ENCODE measurements around the gene SNAP47.

DNA sequence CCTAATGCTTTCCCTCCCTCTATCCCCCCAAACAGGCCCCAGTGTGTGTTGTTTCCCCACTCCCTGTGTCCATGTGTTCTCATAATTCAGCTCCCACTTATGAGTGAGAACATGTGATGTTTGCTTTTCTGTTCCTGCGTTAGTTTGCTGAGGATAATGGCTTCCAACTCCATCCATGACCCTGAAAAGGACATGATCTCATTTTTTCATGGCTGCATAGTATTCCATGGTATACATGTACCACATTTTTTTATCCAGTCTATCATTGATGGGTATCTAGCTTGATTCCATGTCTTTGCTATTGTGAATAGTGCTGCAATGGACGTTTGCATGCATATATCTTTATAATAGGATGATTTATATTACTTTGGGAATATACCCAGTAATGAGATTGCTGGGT is 89.0 kb downstream of the SNAP47 start:
- TF ChIP-seq EZH2phosphoT487 (IDR thresholded peaks at IDR 0.05; ENCODE audit: borderline replicate concordance, low read length), result no peak
- TF ChIP-seq, protein P1, sequence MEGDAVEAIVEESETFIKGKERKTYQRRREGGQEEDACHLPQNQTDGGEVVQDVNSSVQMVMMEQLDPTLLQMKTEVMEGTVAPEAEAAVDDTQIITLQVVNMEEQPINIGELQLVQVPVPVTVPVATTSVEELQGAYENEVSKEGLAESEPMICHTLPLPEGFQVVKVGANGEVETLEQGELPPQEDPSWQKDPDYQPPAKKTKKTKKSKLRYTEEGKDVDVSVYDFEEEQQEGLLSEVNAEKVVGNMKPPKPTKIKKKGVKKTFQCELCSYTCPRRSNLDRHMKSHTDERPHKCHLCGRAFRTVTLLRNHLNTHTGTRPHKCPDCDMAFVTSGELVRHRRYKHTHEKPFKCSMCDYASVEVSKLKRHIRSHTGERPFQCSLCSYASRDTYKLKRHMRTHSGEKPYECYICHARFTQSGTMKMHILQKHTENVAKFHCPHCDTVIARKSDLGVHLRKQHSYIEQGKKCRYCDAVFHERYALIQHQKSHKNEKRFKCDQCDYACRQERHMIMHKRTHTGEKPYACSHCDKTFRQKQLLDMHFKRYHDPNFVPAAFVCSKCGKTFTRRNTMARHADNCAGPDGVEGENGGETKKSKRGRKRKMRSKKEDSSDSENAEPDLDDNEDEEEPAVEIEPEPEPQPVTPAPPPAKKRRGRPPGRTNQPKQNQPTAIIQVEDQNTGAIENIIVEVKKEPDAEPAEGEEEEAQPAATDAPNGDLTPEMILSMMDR (IDR thresholded peaks at IDR 0.05; ENCODE audit: low read depth, low read length, poor library complexity, severe bottlenecking), result no peak
